ENCODE data around the gene CNTNAP2. TPM values are rescaled to one million over a fixed set of nuclear protein-coding genes. Genes with fewer than 3 reads are reported as not detected.

The CNTNAP2 gene
- total RNA-seq, 1 donor from 2014 or later, result 2.2 TPM

DNA sequence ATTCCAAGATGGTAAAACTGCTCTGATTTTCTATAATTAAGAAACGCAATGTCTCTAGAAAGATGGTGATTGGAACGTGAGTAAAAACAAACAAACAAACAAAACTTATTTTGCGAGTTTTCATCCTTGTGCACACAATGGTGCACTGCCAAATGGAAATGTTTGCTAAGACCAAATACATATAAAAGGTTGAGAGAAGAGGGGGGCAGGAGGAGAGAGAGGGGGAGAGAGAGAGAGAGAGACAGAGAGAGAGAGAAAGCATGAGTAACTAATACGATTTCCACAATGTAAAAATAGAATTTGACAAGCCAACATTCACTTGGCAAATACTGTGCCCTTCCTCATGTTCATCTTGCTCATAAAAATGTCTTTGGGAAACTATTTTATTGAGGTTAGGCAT is 375.4 kb downstream of the CNTNAP2 start:
- H3K9me3 ChIP-seq, result no peaks in the 10 kb centered on the region
- no peak overlapping the region for H3K4me3 ChIP-seq
- no peak overlapping the region for H3K27ac ChIP-seq
- no peaks in the 10 kb centered on the region for H3K27me3 ChIP-seq
- no peaks in the 10 kb centered on the region for H3K36me3 ChIP-seq
- DNase-seq (ENCODE audit: extremely low spot score in 2 of 2), result no peak
- intact Hi-C loops (cut with DNase I), result no loop called here
- TF ChIP-seq POLR2A (IDR thresholded peaks at IDR 0.05), result no peak
- no peak for TF ChIP-seq POLR2AphosphoS5 (IDR thresholded peaks at IDR 0.05; ENCODE audit: insufficient read depth in 1 of 2, low read depth in 1 of 2)
- H3K4me1 ChIP-seq, result no peaks in the 10 kb centered on the region

DNA sequence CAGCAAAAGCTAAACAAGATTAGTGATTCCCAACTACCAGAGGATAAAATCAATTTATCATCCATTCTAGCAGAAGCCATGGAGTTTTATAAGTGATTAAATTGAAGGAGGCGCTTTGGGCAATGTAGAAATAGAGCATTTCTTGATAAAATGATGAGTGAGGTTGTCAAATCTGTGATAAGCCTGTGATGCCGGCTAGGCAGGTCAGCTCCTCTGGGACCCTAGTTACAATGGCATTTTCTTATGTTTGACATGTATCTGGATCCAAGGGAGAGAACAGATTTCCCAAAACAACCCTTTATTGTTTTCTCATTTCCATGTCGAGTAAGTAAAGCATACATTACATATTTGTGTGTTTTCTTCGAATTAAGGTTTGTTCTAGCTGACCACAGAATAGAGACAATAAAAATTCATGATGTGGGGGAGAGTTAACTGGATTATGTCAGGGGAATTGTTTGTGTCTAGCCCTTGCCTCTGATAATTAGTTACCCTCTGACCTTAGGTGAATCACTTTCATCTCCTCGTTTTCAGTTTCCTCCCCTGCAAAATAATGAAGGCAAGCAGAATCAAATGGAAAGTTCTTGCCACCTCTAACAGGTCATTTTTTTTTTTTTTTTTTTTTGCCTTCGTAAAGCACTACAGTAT is 378.5 kb downstream of the CNTNAP2 start:
- intact Hi-C loops (cut with DNase I), result no loop called here
- no peaks in the 10 kb centered on the region for H3K36me3 ChIP-seq
- no peaks in the 10 kb centered on the region for H3K4me1 ChIP-seq
- DNase-seq (ENCODE audit: extremely low spot score in 2 of 2), result no peak
- TF ChIP-seq, protein P1, sequence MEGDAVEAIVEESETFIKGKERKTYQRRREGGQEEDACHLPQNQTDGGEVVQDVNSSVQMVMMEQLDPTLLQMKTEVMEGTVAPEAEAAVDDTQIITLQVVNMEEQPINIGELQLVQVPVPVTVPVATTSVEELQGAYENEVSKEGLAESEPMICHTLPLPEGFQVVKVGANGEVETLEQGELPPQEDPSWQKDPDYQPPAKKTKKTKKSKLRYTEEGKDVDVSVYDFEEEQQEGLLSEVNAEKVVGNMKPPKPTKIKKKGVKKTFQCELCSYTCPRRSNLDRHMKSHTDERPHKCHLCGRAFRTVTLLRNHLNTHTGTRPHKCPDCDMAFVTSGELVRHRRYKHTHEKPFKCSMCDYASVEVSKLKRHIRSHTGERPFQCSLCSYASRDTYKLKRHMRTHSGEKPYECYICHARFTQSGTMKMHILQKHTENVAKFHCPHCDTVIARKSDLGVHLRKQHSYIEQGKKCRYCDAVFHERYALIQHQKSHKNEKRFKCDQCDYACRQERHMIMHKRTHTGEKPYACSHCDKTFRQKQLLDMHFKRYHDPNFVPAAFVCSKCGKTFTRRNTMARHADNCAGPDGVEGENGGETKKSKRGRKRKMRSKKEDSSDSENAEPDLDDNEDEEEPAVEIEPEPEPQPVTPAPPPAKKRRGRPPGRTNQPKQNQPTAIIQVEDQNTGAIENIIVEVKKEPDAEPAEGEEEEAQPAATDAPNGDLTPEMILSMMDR (IDR thresholded peaks at IDR 0.05), result no peak
- no peak for TF ChIP-seq POLR2AphosphoS5 (IDR thresholded peaks at IDR 0.05; ENCODE audit: insufficient read depth in 1 of 2, low read depth in 1 of 2)
- TF ChIP-seq POLR2A (IDR thresholded peaks at IDR 0.05), result no peak
- no peak overlapping the region for H3K4me3 ChIP-seq
- no peaks in the 10 kb centered on the region for H3K27me3 ChIP-seq
- no peak overlapping the region for H3K27ac ChIP-seq
- H3K9me3 ChIP-seq, result no peaks in the 10 kb centered on the region

DNA sequence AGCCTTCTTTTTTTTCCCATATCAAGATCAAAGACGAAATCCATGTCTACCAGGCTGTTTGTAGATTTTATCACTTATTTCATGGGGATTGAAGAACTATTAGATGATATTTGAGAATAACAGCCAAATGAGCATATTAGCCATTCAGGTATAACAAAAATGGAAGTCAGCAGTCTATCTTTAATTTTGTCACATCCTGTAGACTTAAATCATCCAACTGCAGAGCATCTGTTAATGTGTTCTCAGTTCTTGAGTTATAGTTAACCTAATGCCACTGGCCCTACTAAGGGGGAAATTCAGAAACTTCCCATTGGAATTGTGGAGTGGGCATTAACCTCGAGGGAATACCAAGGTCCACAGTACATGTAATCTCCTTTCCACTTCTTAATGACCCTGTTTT is 380.1 kb downstream of the CNTNAP2 start:
- no peaks in the 10 kb centered on the region for H3K27me3 ChIP-seq
- H3K4me1 ChIP-seq, result no peaks in the 10 kb centered on the region
- no peak for TF ChIP-seq POLR2AphosphoS5 (IDR thresholded peaks at IDR 0.05; ENCODE audit: insufficient read depth in 1 of 2, low read depth in 1 of 2)
- TF ChIP-seq, protein P1 (IDR thresholded peaks at IDR 0.05), result no peak
- TF ChIP-seq POLR2A (IDR thresholded peaks at IDR 0.05), result no peak
- no peak overlapping the region for H3K4me3 ChIP-seq
- H3K36me3 ChIP-seq, result no peaks in the 10 kb centered on the region
- intact Hi-C loops (cut with DNase I), result no loop called here
- no peak for DNase-seq (ENCODE audit: extremely low spot score in 2 of 2)
- H3K27ac ChIP-seq, result no peak overlapping the region
- H3K9me3 ChIP-seq, result no peaks in the 10 kb centered on the region

DNA sequence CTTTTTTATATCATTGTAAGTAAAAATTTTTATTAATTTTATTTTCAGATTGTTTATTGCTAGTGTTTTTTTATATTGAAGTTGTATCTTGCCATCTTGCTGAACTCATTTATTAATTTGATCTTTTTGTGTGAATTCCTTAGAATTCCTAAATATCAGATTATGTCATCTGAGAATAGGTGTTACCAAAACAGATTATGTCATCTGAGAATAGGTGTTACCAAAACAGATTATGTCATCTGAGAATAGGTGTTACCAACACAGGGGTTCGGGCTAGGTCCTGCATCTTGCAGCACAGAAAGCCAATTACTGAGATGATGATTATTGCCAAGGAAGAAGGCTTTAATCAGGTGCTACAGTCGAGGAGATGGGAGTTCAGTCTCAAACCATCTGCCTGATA is 383.4 kb downstream of the CNTNAP2 start:
- Histone ChIP-seq H3K4me1 (no peaks in the 10 kb centered on the region), H3K27ac (no peak overlapping the region), H3K36me3 (no peaks in the 10 kb centered on the region), H3K4me3 (no peak overlapping the region), H3K27me3 (no peaks in the 10 kb centered on the region), H3K9me3 (no peaks in the 10 kb centered on the region)
- TF ChIP-seq POLR2A (IDR thresholded peaks at IDR 0.05), result no peak
- no peak for TF ChIP-seq POLR2AphosphoS5 (IDR thresholded peaks at IDR 0.05; ENCODE audit: insufficient read depth in 1 of 2, low read depth in 1 of 2)
- TF ChIP-seq, protein P1 (IDR thresholded peaks at IDR 0.05), result no peak
- DNase-seq (ENCODE audit: extremely low spot score in 2 of 2), result no peak
- intact Hi-C loops (cut with DNase I), result no loop called here

DNA sequence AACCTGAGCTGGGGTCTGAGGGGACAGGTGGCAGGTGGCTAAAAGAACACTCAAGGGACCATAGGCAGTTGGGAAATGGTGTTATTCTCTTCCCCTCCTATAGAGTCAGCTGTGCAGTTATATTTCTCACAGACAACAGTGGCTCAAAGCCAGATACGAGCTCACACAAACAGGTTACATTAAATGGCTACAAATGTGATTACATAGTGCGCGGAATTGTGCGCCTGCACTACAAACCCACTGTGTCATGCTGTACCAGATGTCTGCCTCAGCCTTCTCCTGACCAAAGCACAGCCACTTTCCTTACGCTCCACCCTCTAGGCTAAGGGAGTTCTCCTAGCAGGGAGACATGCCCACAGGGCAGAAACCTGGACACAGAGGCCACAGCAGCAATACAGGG is 387.2 kb downstream of the CNTNAP2 start:
- Histone ChIP-seq H3K27ac (no peak overlapping the region), H3K27me3 (no peaks in the 10 kb centered on the region)
- intact Hi-C loops (cut with DNase I), result no loop called here

More for the DNA sequence above, 387.2 kb downstream of the CNTNAP2 start:
- TF ChIP-seq, protein P1 (IDR thresholded peaks at IDR 0.05), result no peak
- no peak for TF ChIP-seq POLR2A (IDR thresholded peaks at IDR 0.05)
- no peak for TF ChIP-seq POLR2AphosphoS5 (IDR thresholded peaks at IDR 0.05; ENCODE audit: insufficient read depth in 1 of 2, low read depth in 1 of 2)
- H3K4me3 ChIP-seq, result no peak overlapping the region
- H3K36me3 ChIP-seq, result no peaks in the 10 kb centered on the region
- no peak for DNase-seq (ENCODE audit: extremely low spot score in 2 of 2)
- no peaks in the 10 kb centered on the region for H3K9me3 ChIP-seq
- no peaks in the 10 kb centered on the region for H3K4me1 ChIP-seq
